Effector memory CD4-positive, alpha-beta T cell (primary cell): ENCODE data around the gene MBOAT7.

Source experiments
- DNase-seq, 3 donors: peaks; one replicate each; pipeline ENCODE4 v3.0.0-alpha.2; 2020
- H3K27ac ChIP-seq: 2 replicates; pipeline ENCODE4 v1.7.0; 2013; ENCODE audit warnings: mild to moderate bottlenecking, low read length, moderate library complexity; ENCODE audit not compliant: insufficient read depth, poor library complexity, severe bottlenecking
- H3K27me3 ChIP-seq: replicated peaks from 2 replicates; pipeline ENCODE4 v1.7.0; 2013; ENCODE audit warnings: mild to moderate bottlenecking, low read length; ENCODE audit not compliant: insufficient read depth, control insufficient read depth, poor library complexity, severe bottlenecking
- H3K36me3 ChIP-seq: 2 replicates; pipeline ENCODE4 v1.7.0; 2013; ENCODE audit warnings: mild to moderate bottlenecking, low read length, moderate library complexity; ENCODE audit not compliant: control insufficient read depth, insufficient read depth
- H3K4me1 ChIP-seq: 2 replicates; pipeline ENCODE4 v1.7.0; 2013; ENCODE audit warnings: low read length, mild to moderate bottlenecking; ENCODE audit not compliant: control insufficient read depth, insufficient read depth, poor library complexity, severe bottlenecking
- H3K4me3 ChIP-seq: 2 replicates; pipeline ENCODE4 v1.7.0; 2013; ENCODE audit warnings: low read length, low read depth, mild to moderate bottlenecking; ENCODE audit not compliant: insufficient read depth, poor library complexity, severe bottlenecking
- H3K9me3 ChIP-seq: 2 replicates; pipeline ENCODE4 v1.7.0; 2013; ENCODE audit warnings: mild to moderate bottlenecking, low read length, moderate library complexity; ENCODE audit not compliant: control insufficient read depth

The MBOAT7 gene

GRCh38 chr19:54133312-54133956 is 55.9 kb downstream of the MBOAT7 start:
- DNase-seq, result no peak
- H3K9me3 ChIP-seq, result no peaks in the 10 kb centered on the region

DNA sequence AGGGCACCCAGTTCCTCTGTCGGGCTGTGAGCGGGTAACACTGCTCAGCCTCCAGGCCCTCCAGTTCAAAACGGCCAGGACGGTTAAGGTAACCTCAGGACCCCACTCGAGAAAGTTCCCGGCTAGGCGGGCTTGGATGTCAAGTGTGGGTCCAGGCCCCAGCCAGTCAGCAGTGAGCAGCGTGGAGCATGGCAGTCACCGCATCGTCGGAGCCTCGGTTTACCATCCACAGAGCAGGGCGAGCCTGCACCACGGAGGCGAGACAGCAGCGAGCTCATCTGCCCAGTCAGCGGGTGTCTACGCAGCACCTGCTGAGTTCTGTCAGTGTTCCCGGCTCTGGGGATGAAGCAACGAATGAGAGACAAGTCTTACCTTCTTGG is 59.8 kb downstream of the MBOAT7 start:
- DNase-seq, result no peak
- Histone ChIP-seq H3K27ac (no peak overlapping the region), H3K9me3 (no peaks in the 10 kb centered on the region), H3K4me3 (no peak overlapping the region), H3K4me1 (no peaks in the 10 kb centered on the region), H3K27me3 (no peaks in the 10 kb centered on the region), H3K36me3 (peaks cover 59% of the 10 kb centered on the region)

More at GRCh38 chr19:54133312-54133956, 55.9 kb downstream of the MBOAT7 start:
- Histone ChIP-seq H3K27me3 (no peaks in the 10 kb centered on the region), H3K4me3 (no peak overlapping the region), H3K36me3 (peaks cover 26% of the 10 kb centered on the region), H3K4me1 (peaks cover 13% of the 10 kb centered on the region), H3K27ac (no peak overlapping the region)

- Histone ChIP-seq H3K27ac (no peak overlapping the region), H3K36me3 (peaks cover 65% of the 10 kb centered on the region), H3K27me3 (no peaks in the 10 kb centered on the region), H3K9me3 (no peaks in the 10 kb centered on the region), H3K4me3 (no peak overlapping the region), H3K4me1 (no peaks in the 10 kb centered on the region)
- no peak for DNase-seq
Observed at GRCh38 chr19:54128796-54129616, 60.4 kb downstream of the MBOAT7 start.

DNA sequence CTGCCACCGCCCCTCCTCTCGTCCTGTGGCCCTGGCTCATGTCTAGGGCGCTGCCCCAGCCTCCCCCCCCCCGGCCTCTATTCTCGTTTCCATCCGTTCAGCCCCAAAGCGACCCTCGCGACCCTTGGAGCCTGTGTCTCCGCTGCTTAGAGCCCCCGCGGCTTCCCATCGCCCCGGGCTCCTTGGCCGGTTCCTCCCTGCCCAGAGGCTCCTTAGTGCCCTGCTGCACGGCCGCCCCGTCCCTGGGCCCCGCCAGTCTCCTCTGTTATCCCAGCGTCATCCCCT is 61.0 kb downstream of the MBOAT7 start:
- H3K27ac ChIP-seq, result no peak overlapping the region
- H3K4me1 ChIP-seq, result no peaks in the 10 kb centered on the region
- no peak for DNase-seq
- peaks cover 71% of the 10 kb centered on the region for H3K36me3 ChIP-seq
- no peaks in the 10 kb centered on the region for H3K9me3 ChIP-seq
- no peak overlapping the region for H3K4me3 ChIP-seq
- H3K27me3 ChIP-seq, result no peaks in the 10 kb centered on the region

DNA sequence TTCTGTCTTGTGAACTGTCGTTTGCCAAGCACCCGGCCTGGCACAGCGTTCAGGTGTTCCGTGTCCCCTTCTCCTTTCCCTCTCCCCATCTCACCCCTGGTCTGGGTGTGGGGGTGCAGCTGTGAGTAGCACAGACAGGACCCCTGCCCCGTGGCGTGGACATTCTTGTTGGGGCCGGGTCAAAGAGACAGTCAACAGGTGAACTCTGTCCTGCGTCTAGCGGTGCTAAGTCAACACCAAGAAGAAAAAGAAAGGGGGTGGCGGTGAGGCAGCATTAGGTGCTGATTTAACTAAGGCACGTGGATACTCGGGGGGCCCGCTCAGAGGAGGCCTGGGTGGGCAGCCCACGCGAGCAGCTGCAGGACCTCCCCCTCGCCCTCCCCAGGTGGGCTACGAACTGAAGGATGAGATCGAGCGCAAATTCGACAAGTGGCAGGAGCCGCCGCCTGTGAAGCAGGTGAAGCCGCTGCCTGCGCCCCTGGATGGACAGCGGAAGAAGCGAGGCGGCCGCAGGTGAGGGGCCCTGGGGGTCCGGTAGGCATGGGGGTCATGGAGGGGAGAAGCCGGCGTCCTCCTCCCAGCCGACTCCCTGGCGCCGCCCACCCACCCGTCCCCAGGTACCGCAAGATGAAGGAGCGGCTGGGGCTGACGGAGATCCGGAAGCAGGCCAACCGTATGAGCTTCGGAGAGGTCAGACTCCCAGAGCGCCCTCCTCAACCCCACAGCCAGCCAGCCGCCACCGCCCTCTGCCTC is 61.5 kb downstream of the MBOAT7 start:
- DNase-seq, result no peak
- Histone ChIP-seq H3K27ac (no peak overlapping the region), H3K36me3 (peaks cover 77% of the 10 kb centered on the region), H3K27me3 (no peaks in the 10 kb centered on the region), H3K4me1 (no peaks in the 10 kb centered on the region), H3K9me3 (no peaks in the 10 kb centered on the region), H3K4me3 (no peak overlapping the region)

DNA sequence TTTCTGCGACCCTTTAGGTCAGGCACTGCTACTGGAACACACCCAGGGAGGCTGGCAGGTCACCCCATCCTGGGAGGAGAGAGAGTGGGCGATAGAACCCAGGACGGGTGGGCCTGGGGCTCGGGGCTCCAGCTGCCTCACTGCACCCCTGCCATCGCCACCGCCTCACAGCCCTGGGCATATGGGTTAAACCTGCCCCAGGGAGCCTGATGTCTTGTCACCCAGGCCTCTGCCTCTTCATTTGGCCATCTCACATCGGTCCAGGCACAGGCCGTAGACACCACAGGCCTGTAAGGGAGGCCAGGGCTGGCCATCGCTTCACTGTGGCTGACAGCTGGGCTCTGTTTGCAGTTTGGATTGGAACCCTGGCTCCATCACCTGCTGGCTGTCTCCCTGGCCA is 63.7 kb downstream of the MBOAT7 start:
- H3K4me1 ChIP-seq, result no peaks in the 10 kb centered on the region
- H3K27ac ChIP-seq, result no peak overlapping the region
- no peaks in the 10 kb centered on the region for H3K27me3 ChIP-seq
- no peak for DNase-seq
- no peaks in the 10 kb centered on the region for H3K9me3 ChIP-seq
- H3K36me3 ChIP-seq, result peaks cover 82% of the 10 kb centered on the region
- H3K4me3 ChIP-seq, result no peak overlapping the region

- H3K27me3 ChIP-seq, result no peaks in the 10 kb centered on the region
- H3K36me3 ChIP-seq, result peaks cover 87% of the 10 kb centered on the region
- H3K4me1 ChIP-seq, result no peaks in the 10 kb centered on the region
- H3K9me3 ChIP-seq, result no peaks in the 10 kb centered on the region
- no peak overlapping the region for H3K4me3 ChIP-seq
- H3K27ac ChIP-seq, result no peak overlapping the region
- no peak for DNase-seq
Observed at GRCh38 chr19:54124393-54124792, 65.0 kb downstream of the MBOAT7 start.

- no peak overlapping the region for H3K4me3 ChIP-seq
- peaks cover 82% of the 10 kb centered on the region for H3K36me3 ChIP-seq
- H3K9me3 ChIP-seq, result no peaks in the 10 kb centered on the region
- H3K4me1 ChIP-seq, result no peaks in the 10 kb centered on the region
- no peak for DNase-seq
- H3K27me3 ChIP-seq, result no peaks in the 10 kb centered on the region
- no peak overlapping the region for H3K27ac ChIP-seq
Observed at GRCh38 chr19:54123682-54124081, 65.7 kb downstream of the MBOAT7 start.
